Esophagus muscularis mucosa (tissue), 3 donors: Measurements from ENCODE around the gene ARHGAP24.

Experiments
- CTCF ChIP-seq, 3 experiments: fragments of 200-600 bp in 2 of 3; fragments of 450-650 bp in 1 of 3; sonication (generic) in 2 of 3; IDR thresholded peaks; one replicate each; pipeline ENCODE4 v1.5.1; 2017 to 2019; ENCODE audit warnings: antibody characterized with exemption in 3 of 3, mild to moderate bottlenecking in 2 of 3, moderate library complexity in 1 of 3
- POLR2A ChIP-seq: fragments of 450-650 bp; IDR thresholded peaks from one replicate; pipeline ENCODE4 v1.6.1; 2017; ENCODE audit warnings: antibody characterized with exemption, moderate library complexity, mild to moderate bottlenecking, low read depth
- POLR2AphosphoS5 ChIP-seq, 2 donors: sonication (generic); formaldehyde crosslinking; IDR thresholded peaks; one replicate each; pipeline ENCODE4 v1.6.1; 2017; ENCODE audit warnings: antibody characterized with exemption in 2 of 2

DNA sequence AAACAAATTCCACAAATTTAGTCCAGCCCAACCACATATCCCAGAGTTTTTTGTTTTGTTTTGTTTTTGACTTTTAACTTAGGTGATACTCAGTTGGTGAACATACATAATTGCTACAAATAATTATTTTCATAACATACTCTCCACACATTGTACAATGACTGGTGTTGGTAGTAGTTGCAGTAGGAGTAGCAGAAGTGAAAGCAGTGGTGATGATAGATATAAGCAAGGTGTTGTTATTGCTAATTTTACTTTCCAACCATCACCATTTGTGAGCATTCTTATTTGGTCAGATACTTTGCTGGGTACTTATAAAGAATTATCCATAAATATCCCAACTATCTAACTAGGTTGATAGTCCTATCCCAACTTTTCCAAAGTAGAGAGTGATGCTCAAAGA is 47.3 kb downstream of the ARHGAP24 start:
- TF ChIP-seq POLR2AphosphoS5 (IDR thresholded peaks at IDR 0.05) (no peak), CTCF (IDR thresholded peaks at IDR 0.05) (no peak), POLR2A (no peak)
